Measurements from ENCODE around the gene C4orf17. TPM values are rescaled to one million over a fixed set of nuclear protein-coding genes. Genes with fewer than 3 reads are reported as not detected.

The C4orf17 gene
- total RNA-seq, 1 donor from 2014 or later = not detected

Other genes starting within 250 kb of the C4orf17 start
- not detected in 2 replicates for gene ADH1A, start 220.0 kb upstream of the C4orf17 start, total RNA-seq
- gene ADH1B, start 189.6 kb upstream of the C4orf17 start, total RNA-seq = not detected in 2 replicates
- not detected in 2 replicates for gene ADH1C, start 158.3 kb upstream of the C4orf17 start, total RNA-seq
- gene ADH7, start 75.7 kb upstream of the C4orf17 start, total RNA-seq = not detected in 2 replicates
- gene TRMT10A, start 53.0 kb downstream of the C4orf17 start, total RNA-seq = 7.4 and 8.6 TPM in 2 replicates
- gene MTTP, start 63.8 kb downstream of the C4orf17 start, total RNA-seq = not detected in 2 replicates
- not detected in 2 replicates for gene C4orf54, start 146.8 kb downstream of the C4orf17 start, total RNA-seq

Data from activated CD4-positive, alpha-beta T cell treated with anti-CD3 and anti-CD28 coated beads, Interleukin-2, amount 10 ng/mL, durations not matched to agents 24 days and 14 days (primary cell).